Pancreas (tissue), 10 donors: ENCODE data around the gene ARHGAP26. TPM values are rescaled to one million over a fixed set of nuclear protein-coding genes. Genes with fewer than 3 reads are reported as not detected.
"Not testable (repeated sequence)": the region's sequence is repeated elsewhere in the genome, so short reads cannot be mapped to it uniquely, and the experiment has no call there.

Experiments
- ATAC-seq, 4 donors: fragments of 200-7000 bp; cut with Tn5 transposase; one replicate each; pipeline versions ENCODE4 v1.8.0 to v1.9.1; 2020; ENCODE audit warnings: mild to moderate bottlenecking in 4 of 4, moderate library complexity in 4 of 4
- DNase-seq, 6 donors: peaks; one replicate each; pipeline ENCODE4 v3.0.0-alpha.2; 2020
- FAIRE-seq: peaks from 2 replicates; lab custom pipeline; 2012; peaks lifted over from hg19 to GRCh38; lab: Jason Lieb, UNC
- H3K27ac ChIP-seq, 4 donors: fragments of 200-600 bp; sonication (generic); 1 replicate in 3 of 4; 2 replicates in 1 of 4; pipeline versions ENCODE4 v1.5.0 to v1.8.0; 2020
- H3K27me3 ChIP-seq, 4 donors: fragments of 200-600 bp; one replicate each; pipeline ENCODE4 v1.8.0; 2021
- H3K36me3 ChIP-seq, 3 donors: fragments of 200-600 bp; sonication (generic) in 1 of 3; one replicate each; pipeline versions ENCODE4 v1.5.0 to v1.8.0; 2020 to 2021
- H3K4me1 ChIP-seq, 3 donors: fragments of 200-600 bp; one replicate each; pipeline ENCODE4 v1.8.0; 2021
- H3K4me3 ChIP-seq, 4 donors: fragments of 200-600 bp; sonication (generic) in 2 of 4; one replicate each; pipeline versions ENCODE4 v1.5.0 to v1.8.0; 2020 to 2021
- H3K9me3 ChIP-seq, 4 donors: fragments of 200-600 bp; one replicate each; pipeline ENCODE4 v1.8.0; 2021
- CTCF ChIP-seq, 4 donors: fragments of 200-600 bp; sonication (generic) in 3 of 4; IDR thresholded peaks; one replicate each; pipeline versions ENCODE4 v1.5.0 to v1.8.0; 2021; ENCODE audit warnings: antibody characterized with exemption in 4 of 4
- WGBS, 2 donors: extraction: QIAGEN DNeasy Blood & Tissue Kit; methylation state at CpG; one replicate each; pipeline ENCODE4 v1.1.7; 2013; 5-methylcytosine and 5-hydroxymethylcytosine counted together
- intact Hi-C, 3 donors: fragments of 100-400 bp; cut with DNase I; formaldehyde crosslinking; loops; one replicate each; pipeline versions ENCODE4 v1.11.1 to v1.14.2; 2022
- polyA plus RNA-seq, 2 donors: library from polyadenylated mRNA; stranded (reverse); fragments of 200-250 nt; gene quantifications; one replicate each; pipeline ENCODE4 v1.2.3, GENCODE V29; 2013
- total RNA-seq, 6 donors: library from RNA; stranded (reverse); fragmentation: NEBNext Ultra II Directional in 4 of 6; extraction: Animal tissue kit (Norgen Biotek cat#: 25700) in 4 of 6; gene quantifications; one replicate each; pipeline versions ENCODE4 v1.2.1 to v1.2.4, GENCODE V29; 2021 to 2023
- donor health status: healthy with polysubstance abuse.
- donor health status: DM: no; HTN: no; CAD: no; lungs with moderate emphysema.
- donor health status: DM: no; HTN: no; CAD: no.
- donor health status: control.
- donor health status: control.
- donor health status: Bipolar disorder and iron deficiency.
- donor health status: DM: yes; HTN: yes; CAD: no.
- donor health status: DM: no; HTN: no; CAD: no.
- donor health status: DM: no; HTN: no; CAD: no.
- donor health status: DM: yes; HTN: yes; CAD: no.

Gene ARHGAP26
- total and polyA plus RNA-seq, 8 donors: 3.0 to 28.1 (median 10.3) TPM

- H3K27me3 ChIP-seq: no peaks in the 10 kb centered on the region
- no peaks in the 10 kb centered on the region for H3K36me3 ChIP-seq
- peak; percentile 71 to 86 (median 83) for DNase-seq
- intact Hi-C loops: no loop called here
- 46 to 50% methylated on average over 4 of the region's 4 CpGs for WGBS, 2 donors
- no peak for FAIRE-seq
- H3K4me3 ChIP-seq: no peak overlapping the region
- peak; percentile 83 to 89 (median 86) for ATAC-seq
- H3K4me1 ChIP-seq: peaks cover 29 to 45% (median 45%) of the 10 kb centered on the region in 3 donors
- no peaks in the 10 kb centered on the region for H3K9me3 ChIP-seq
- no peak for TF ChIP-seq CTCF (IDR thresholded peaks at IDR 0.05)
- peak overlapping the region in 2 of 4 donors; percentile 50 to 60 for H3K27ac ChIP-seq
Measured at GRCh38 chr5:142946547-142947426, 176.6 kb downstream of the ARHGAP26 start.

GRCh38 chr5:142947427-142947709, 177.2 kb downstream of the ARHGAP26 start:
- Histone ChIP-seq H3K9me3 (no peaks in the 10 kb centered on the region), H3K4me3 (no peak overlapping the region), H3K4me1 (peaks cover 25 to 40% (median 39%) of the 10 kb centered on the region in 3 donors), H3K36me3 (no peaks in the 10 kb centered on the region), H3K27ac (peak overlapping the region in 2 of 4 donors; percentile 50 to 60), H3K27me3 (no peaks in the 10 kb centered on the region)
- peak in 2 of 4 donors; percentile 23 to 33 for ATAC-seq
- DNase-seq: no peak
- intact Hi-C loops: no loop called here
- TF ChIP-seq CTCF (IDR thresholded peaks at IDR 0.05): no peak
- no peak for FAIRE-seq

GRCh38 chr5:142952229-142952628, 182.1 kb downstream of the ARHGAP26 start:
- no peaks in the 10 kb centered on the region for H3K9me3 ChIP-seq
- H3K36me3 ChIP-seq: no peaks in the 10 kb centered on the region
- no peaks in the 10 kb centered on the region for H3K27me3 ChIP-seq
- H3K27ac ChIP-seq: no peak overlapping the region
- no peak for ATAC-seq
- intact Hi-C loops: no loop called here
- H3K4me3 ChIP-seq: no peak overlapping the region
- WGBS, 2 donors: 91 to 97% methylated on average over 3 of the region's 3 CpGs
- DNase-seq: no peak
- H3K4me1 ChIP-seq: peaks cover 9 to 14% (median 13%) of the 10 kb centered on the region in 3 donors
- no peak for TF ChIP-seq CTCF (IDR thresholded peaks at IDR 0.05)
- no peak for FAIRE-seq

- DNase-seq, H3K27ac ChIP-seq, H3K27me3 ChIP-seq, FAIRE-seq, H3K36me3 ChIP-seq, H3K9me3 ChIP-seq, intact Hi-C loops, H3K4me3 ChIP-seq, ATAC-seq, H3K4me1 ChIP-seq: not testable (repeated sequence)
- WGBS, 2 donors: 96 to 97% methylated on average over 3 of the region's 3 CpGs
Measured at GRCh38 chr5:142952871-142953270, 182.7 kb downstream of the ARHGAP26 start.

GRCh38 chr5:142954455-142954854, 184.3 kb downstream of the ARHGAP26 start:
- peak in 4 of 6 donors; percentile 39 to 78 (median 76) for DNase-seq
- intact Hi-C loops: no loop called here
- Histone ChIP-seq H3K4me1 (peaks cover 0 to 13% (median 7%) of the 10 kb centered on the region in 3 donors), H3K36me3 (no peaks in the 10 kb centered on the region), H3K9me3 (no peaks in the 10 kb centered on the region), H3K27ac (peak overlapping the region in 1 of 4 donors; percentile 56), H3K27me3 (no peaks in the 10 kb centered on the region), H3K4me3 (no peak overlapping the region)
- FAIRE-seq: no peak
- ATAC-seq: peak; percentile 86 to 98 (median 92)
- 62 to 68% methylated on average over 2 of the region's 2 CpGs for WGBS, 2 donors
- TF ChIP-seq CTCF (IDR thresholded peaks at IDR 0.05): no peak
